Stimulated activated CD4-positive, alpha-beta T cell treated with anti-CD3 and anti-CD28 coated beads, TNF-alpha, amount 100 ng/mL, for 1 hour (primary cell): Measurements from ENCODE around the gene PUS7.
"Not testable (repeated sequence)": the region's sequence is repeated elsewhere in the genome, so short reads cannot be mapped to it uniquely, and the experiment has no call there.

Source experiments
- DNase-seq, 3 donors: peaks; one replicate each; pipeline ENCODE4 v3.0.0-alpha.2; 2020; ENCODE audit warnings: low read depth in 3 of 3, low spot score in 1 of 3

The PUS7 gene

GRCh38 chr7:105502173-105502572 lies 19.9 kb downstream of the PUS7 start:
- DNase-seq = no peak

GRCh38 chr7:105497016-105497415 lies 25.1 kb downstream of the PUS7 start:
- DNase-seq = no peak

GRCh38 chr7:105496521-105496920 lies 25.6 kb downstream of the PUS7 start:
- DNase-seq = no peak

GRCh38 chr7:105493923-105494315 lies 28.2 kb downstream of the PUS7 start:
- DNase-seq = no peak

- no peak for DNase-seq
These were observed 28.7 kb downstream of the PUS7 start for GRCh38 chr7:105493196-105493922.

- no peak for DNase-seq
These were observed 32.7 kb downstream of the PUS7 start for GRCh38 chr7:105489409-105489808.

GRCh38 chr7:105487579-105488571 lies 34.2 kb downstream of the PUS7 start:
- DNase-seq = no peak

- no peak for DNase-seq
These were observed 41.1 kb downstream of the PUS7 start for GRCh38 chr7:105480931-105481330.

- no peak for DNase-seq
These were observed 43.5 kb downstream of the PUS7 start for GRCh38 chr7:105478606-105479005.

GRCh38 chr7:105477908-105478307 lies 44.2 kb downstream of the PUS7 start:
- DNase-seq = no peak

- DNase-seq = no peak
These were observed 48.0 kb downstream of the PUS7 start for GRCh38 chr7:105474045-105474444.

GRCh38 chr7:105473163-105473562 lies 48.9 kb downstream of the PUS7 start:
- no peak for DNase-seq

GRCh38 chr7:105470846-105471245 lies 51.2 kb downstream of the PUS7 start:
- no peak for DNase-seq

GRCh38 chr7:105470090-105470489 lies 52.0 kb downstream of the PUS7 start:
- no peak for DNase-seq

- DNase-seq = no peak
These were observed 59.2 kb downstream of the PUS7 start for GRCh38 chr7:105462765-105463420.

- DNase-seq = no peak
These were observed 60.6 kb downstream of the PUS7 start for GRCh38 chr7:105461518-105461917.

GRCh38 chr7:105457619-105458225 lies 64.3 kb downstream of the PUS7 start:
- DNase-seq = no peak

GRCh38 chr7:105454921-105455320 lies 67.2 kb downstream of the PUS7 start:
- no peak for DNase-seq

GRCh38 chr7:105454095-105454747 lies 67.8 kb downstream of the PUS7 start:
- DNase-seq = no peak

GRCh38 chr7:105452085-105452484 lies 70.0 kb downstream of the PUS7 start:
- DNase-seq = no peak

- not testable (repeated sequence) for DNase-seq
These were observed 71.2 kb downstream of the PUS7 start for GRCh38 chr7:105450870-105451269.
